Liver (tissue), 3 donors: ENCODE measurements around the gene KLKB1.

Experiments used
- ATF3 ChIP-seq: IDR thresholded peaks from 2 replicates; pipeline ENCODE4 v1.6.1; 2016; ENCODE audit warnings: antibody characterized with exemption
- CTCF ChIP-seq: fragments of 150-350 bp; IDR thresholded peaks from 2 replicates; pipeline ENCODE4 v1.5.1; 2017; ENCODE audit warnings: improper control_type of control experiment, low read depth, low read length; ENCODE audit not compliant: missing input control
- EGR1 ChIP-seq, 2 donors: IDR thresholded peaks; 2 replicates each; pipeline ENCODE4 v1.6.1; 2016 to 2018; ENCODE audit warnings: antibody characterized with exemption in 2 of 2, low read depth in 2 of 2
- FOXA1 ChIP-seq: IDR thresholded peaks from 2 replicates; pipeline ENCODE4 v1.6.1; 2016; ENCODE audit warnings: antibody characterized with exemption
- JUND ChIP-seq, 2 donors: IDR thresholded peaks; 2 replicates each; pipeline ENCODE4 v1.6.1; 2016; ENCODE audit warnings: antibody characterized with exemption in 2 of 2
- MAX ChIP-seq: IDR thresholded peaks from 2 replicates; pipeline ENCODE4 v1.6.1; 2016; ENCODE audit warnings: antibody characterized with exemption
- NR2F2 ChIP-seq: IDR thresholded peaks from 2 replicates; pipeline ENCODE4 v1.6.1; 2016; ENCODE audit warnings: antibody characterized with exemption
- RAD21 ChIP-seq, 2 donors: IDR thresholded peaks; 2 replicates each; pipeline ENCODE4 v1.6.1; 2016; ENCODE audit warnings: antibody characterized with exemption in 2 of 2, mild to moderate bottlenecking in 2 of 2
- REST ChIP-seq: IDR thresholded peaks from 2 replicates; pipeline ENCODE4 v1.6.1; 2016; ENCODE audit warnings: antibody characterized with exemption, mild to moderate bottlenecking
- SP1 ChIP-seq: IDR thresholded peaks from 2 replicates; pipeline ENCODE4 v1.6.1; 2018; ENCODE audit warnings: antibody characterized with exemption, mild to moderate bottlenecking
- TAF1 ChIP-seq: conservative IDR thresholded peaks from 2 replicates; pipeline ENCODE4 v1.6.1; 2016; ENCODE audit warnings: antibody characterized with exemption, mild to moderate bottlenecking
- YY1 ChIP-seq: IDR thresholded peaks from 2 replicates; pipeline ENCODE4 v1.6.1; 2016; ENCODE audit warnings: antibody characterized with exemption, mild to moderate bottlenecking
- ZBTB33 ChIP-seq: IDR thresholded peaks from 2 replicates; pipeline ENCODE4 v1.6.1; 2016; ENCODE audit warnings: antibody characterized with exemption
- donor health status: healthy.
- donor health status: healthy.

- TF ChIP-seq JUND (IDR thresholded peaks at IDR 0.05): no peak
- no peak for TF ChIP-seq REST
- no peak for TF ChIP-seq CTCF
- TF ChIP-seq EGR1 (IDR thresholded peaks at IDR 0.05; ENCODE audit: low read depth in 2 of 2): no peak
- no peak for TF ChIP-seq RAD21 (IDR thresholded peaks at IDR 0.05)
- no peak for TF ChIP-seq TAF1
- TF ChIP-seq SP1: peak; percentile 64
- no peak for TF ChIP-seq NR2F2
- no peak for TF ChIP-seq YY1
- no peak for TF ChIP-seq MAX
- no peak for TF ChIP-seq ATF3
- TF ChIP-seq ZBTB33: no peak
- TF ChIP-seq FOXA1: no peak
Observed at GRCh38 chr4:186226521-186227189, 652 bp upstream of the KLKB1 start.
